ENCODE data around the gene CDA.

GRCh38 chr1:20590306-20590777 lies 1.4 kb downstream of the CDA start:
- no peak for TF ChIP-seq POLR2A (IDR thresholded peaks at IDR 0.05)
- no peak for TF ChIP-seq CTCF (IDR thresholded peaks at IDR 0.05)
